ENCODE data around the gene NXN.

- TF ChIP-seq EZH2 (IDR thresholded peaks at IDR 0.05; ENCODE audit: insufficient read depth, poor library complexity, severe bottlenecking) (no peak), EZH2phosphoT487 (IDR thresholded peaks at IDR 0.05; ENCODE audit: insufficient read depth, low read depth) (no peak)
Observed at GRCh38 chr17:760371-760770, 219.2 kb downstream of the NXN start.

Measured in GM23248 (cell line).